Keratinocyte (primary cell): ENCODE results near the gene CAPN14. TPM values are rescaled to one million over a fixed set of nuclear protein-coding genes. Genes with fewer than 3 reads are reported as not detected.

Experiments
- DNase-seq: peaks from one replicate; pipeline ENCODE4 v3.0.0-alpha.2; 2011; ENCODE audit warnings: low read depth, missing footprints, low spot score
- FAIRE-seq: peaks from 2 replicates; lab custom pipeline; 2011; peaks lifted over from hg19 to GRCh38; lab: Jason Lieb, UNC
- H2AFZ ChIP-seq: 2 replicates; pipeline ENCODE4 v1.6.0; 2012; ENCODE audit warnings: low read length, control low read depth, inconsistent platforms; ENCODE audit not compliant: control insufficient read depth
- H3K27ac ChIP-seq: 2 replicates; pipeline ENCODE4 v1.5.1; 2011; ENCODE audit warnings: low read length; ENCODE audit not compliant: control insufficient read depth, insufficient read depth
- H3K27me3 ChIP-seq: 3 replicates; pipeline ENCODE4 v1.6.0; 2011; ENCODE audit warnings: low read length; ENCODE audit not compliant: control insufficient read depth, insufficient read depth; ENCODE audit errors: extremely low read depth
- H3K36me3 ChIP-seq, 2 experiments: 2 replicates in 1 of 2; 3 replicates in 1 of 2; pipeline ENCODE4 v1.5.1; 2011; ENCODE audit warnings: low read length in 2 of 2, mild to moderate bottlenecking in 1 of 2; ENCODE audit not compliant: control insufficient read depth in 2 of 2, insufficient read depth in 2 of 2; ENCODE audit errors: extremely low read depth in 1 of 2
- H3K4me1 ChIP-seq: 3 replicates; pipeline ENCODE4 v1.5.1; 2011; ENCODE audit warnings: low read length; ENCODE audit not compliant: control insufficient read depth, insufficient read depth; ENCODE audit errors: extremely low read depth
- H3K4me2 ChIP-seq: 3 replicates; pipeline ENCODE4 v1.6.0; 2011; ENCODE audit warnings: low read depth, low read length; ENCODE audit not compliant: control insufficient read depth, insufficient read depth; ENCODE audit errors: extremely low read depth
- H3K4me3 ChIP-seq, 3 experiments: fragments of 200-600 bp in 1 of 3; sonication (generic) in 1 of 3; 2 replicates in 2 of 3; 3 replicates in 1 of 3; pipeline ENCODE4 v1.5.1; 2011 to 2016; ENCODE audit warnings: low read length in 3 of 3, mild to moderate bottlenecking in 3 of 3, control low read depth in 2 of 3, inconsistent platforms in 1 of 3, low read depth in 1 of 3, mixed read lengths in 1 of 3, mixed run types in 1 of 3, moderate library complexity in 1 of 3; ENCODE audit not compliant: control insufficient read depth in 2 of 3, insufficient read depth in 2 of 3; ENCODE audit errors: extremely low read depth in 1 of 3
- H3K79me2 ChIP-seq: 2 replicates; pipeline ENCODE4 v1.6.0; 2012; ENCODE audit warnings: low read length; ENCODE audit not compliant: control insufficient read depth, insufficient read depth
- H3K9ac ChIP-seq: 3 replicates; pipeline ENCODE4 v1.6.0; 2011; ENCODE audit warnings: low read length; ENCODE audit not compliant: control insufficient read depth, insufficient read depth; ENCODE audit errors: extremely low read depth
- H3K9me1 ChIP-seq: 3 replicates; pipeline ENCODE4 v1.6.0; 2011; ENCODE audit warnings: low read length; ENCODE audit not compliant: control insufficient read depth, insufficient read depth; ENCODE audit errors: extremely low read depth
- H3K9me3 ChIP-seq: 2 replicates; pipeline ENCODE4 v1.5.1; 2012; ENCODE audit warnings: low read depth, low read length; ENCODE audit not compliant: control insufficient read depth
- H4K20me1 ChIP-seq: 3 replicates; pipeline ENCODE4 v1.6.0; 2011; ENCODE audit warnings: low read length; ENCODE audit not compliant: control insufficient read depth, insufficient read depth; ENCODE audit errors: extremely low read depth
- EZH2 ChIP-seq: IDR thresholded peaks from one replicate; pipeline ENCODE4 v1.6.1; 2012; ENCODE audit warnings: inconsistent platforms, mild to moderate bottlenecking, low read length, moderate library complexity
- dilution Hi-C: fragments of 300-500 bp; cut with MboI; formaldehyde crosslinking; loops from one replicate; pipeline ENCODE4 v1.7.0; 2020; ENCODE audit warnings: low sequenced_read_pairs; ENCODE audit not compliant: extremely low pct_ligation_motif_present
- polyA plus RNA-seq, 5 experiments: library from polyadenylated mRNA; depleted of rRNA in 3 of 5; stranded (reverse) in 3 of 5; stranded (forward) in 1 of 5; unstranded in 1 of 5; fragments of >200 nt; gene quantifications; 1 replicate in 1 of 5; 2 replicates in 3 of 5; 3 replicates in 1 of 5; pipeline versions ENCODE4 v1.2.1 to v1.2.3, GENCODE V29; 2011 to 2012; ENCODE audit warnings: missing spikeins in 2 of 5, low read depth in 1 of 5, low replicate concordance in 1 of 5
- TF ChIP-seq, protein P1 (sequence below), 3 experiments: IDR thresholded peaks in 1 of 3; conservative IDR thresholded peaks in 1 of 3; optimal IDR thresholded peaks in 1 of 3; 2 replicates in 2 of 3; 3 replicates in 1 of 3; pipeline versions ENCODE3 to v1.5.1; 2011; ENCODE audit warnings: low read length in 3 of 3, mild to moderate bottlenecking in 3 of 3, moderate library complexity in 2 of 3, control low read depth in 1 of 3, inconsistent platforms in 1 of 3; ENCODE audit not compliant: insufficient read depth in 2 of 3; ENCODE audit errors: extremely low read depth in 1 of 3

The CAPN14 gene
- polyA plus RNA-seq, 1 donor (not counting 4 experiments of a cell fraction or from before 2014, with no cell fraction given), result 1.1 TPM

DNA sequence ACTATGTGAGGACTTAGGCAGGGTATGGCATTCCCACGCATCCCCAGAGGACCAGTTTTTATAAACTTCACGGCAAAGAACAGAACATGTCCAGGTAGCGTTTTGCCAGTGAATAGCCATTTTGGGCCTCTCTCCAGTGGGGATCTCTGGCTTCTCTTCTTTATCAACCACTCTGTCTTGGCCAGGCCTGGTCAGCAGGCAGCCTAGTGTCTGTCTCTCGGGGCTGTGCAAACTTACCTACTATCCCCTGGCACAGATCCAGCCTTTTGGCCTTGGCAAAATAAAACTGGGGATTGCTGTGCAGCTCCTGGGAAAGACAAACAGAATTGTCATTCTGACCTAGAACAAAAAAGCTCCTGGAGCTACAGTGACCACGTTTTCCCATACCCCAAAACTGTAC lies 14.5 kb downstream of the CAPN14 start:
- no peak for TF ChIP-seq EZH2
- TF ChIP-seq, protein P1, sequence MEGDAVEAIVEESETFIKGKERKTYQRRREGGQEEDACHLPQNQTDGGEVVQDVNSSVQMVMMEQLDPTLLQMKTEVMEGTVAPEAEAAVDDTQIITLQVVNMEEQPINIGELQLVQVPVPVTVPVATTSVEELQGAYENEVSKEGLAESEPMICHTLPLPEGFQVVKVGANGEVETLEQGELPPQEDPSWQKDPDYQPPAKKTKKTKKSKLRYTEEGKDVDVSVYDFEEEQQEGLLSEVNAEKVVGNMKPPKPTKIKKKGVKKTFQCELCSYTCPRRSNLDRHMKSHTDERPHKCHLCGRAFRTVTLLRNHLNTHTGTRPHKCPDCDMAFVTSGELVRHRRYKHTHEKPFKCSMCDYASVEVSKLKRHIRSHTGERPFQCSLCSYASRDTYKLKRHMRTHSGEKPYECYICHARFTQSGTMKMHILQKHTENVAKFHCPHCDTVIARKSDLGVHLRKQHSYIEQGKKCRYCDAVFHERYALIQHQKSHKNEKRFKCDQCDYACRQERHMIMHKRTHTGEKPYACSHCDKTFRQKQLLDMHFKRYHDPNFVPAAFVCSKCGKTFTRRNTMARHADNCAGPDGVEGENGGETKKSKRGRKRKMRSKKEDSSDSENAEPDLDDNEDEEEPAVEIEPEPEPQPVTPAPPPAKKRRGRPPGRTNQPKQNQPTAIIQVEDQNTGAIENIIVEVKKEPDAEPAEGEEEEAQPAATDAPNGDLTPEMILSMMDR (optimal IDR thresholded peaks at IDR 0.05 in 1 of 3, IDR thresholded peaks at IDR 0.05 in 1 of 3, conservative IDR thresholded peaks at IDR 0.05 in 1 of 3; ENCODE audit: extremely low read depth in 1 of 3, insufficient read depth in 2 of 3, low read length in 3 of 3), result no peak
- FAIRE-seq, result no peak
- Histone ChIP-seq H3K27ac (no peak overlapping the region), H3K9ac (no peak overlapping the region), H2AFZ (no peak overlapping the region), H3K27me3 (no peaks in the 10 kb centered on the region), H3K9me3 (no peaks in the 10 kb centered on the region), H3K4me2 (no peak overlapping the region), H3K4me3 (no peak overlapping the region), H3K9me1 (no peaks in the 10 kb centered on the region), H3K36me3 (no peaks in the 10 kb centered on the region), H3K79me2 (no peaks in the 10 kb centered on the region), H4K20me1 (no peaks in the 10 kb centered on the region), H3K4me1 (no peaks in the 10 kb centered on the region)
- dilution Hi-C loops, result no loop called here
- no peak for DNase-seq

DNA sequence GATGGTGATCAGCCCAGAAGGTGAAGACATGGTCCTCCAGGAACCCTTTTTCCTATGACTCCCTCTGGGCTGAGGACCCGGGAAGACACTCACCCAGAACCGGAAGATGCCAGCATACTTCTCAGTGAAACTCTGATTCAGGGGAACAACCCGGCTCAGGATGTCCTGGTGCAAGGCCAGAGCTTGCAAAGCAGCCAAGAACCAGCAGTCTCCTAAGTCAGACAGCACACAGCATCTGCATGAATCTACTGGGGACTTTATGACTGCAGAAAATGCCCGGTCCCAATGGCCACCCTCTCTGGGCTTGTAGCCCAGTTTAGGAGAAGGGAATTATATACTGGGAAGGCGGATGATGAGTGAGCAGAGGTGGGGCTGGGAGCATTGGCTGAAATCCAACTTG lies 15.3 kb downstream of the CAPN14 start:
- FAIRE-seq (no peak), DNase-seq (no peak)
- H3K27ac ChIP-seq, result no peak overlapping the region
- no peak overlapping the region for H3K9ac ChIP-seq
- H3K4me3 ChIP-seq, result no peak overlapping the region
- no peaks in the 10 kb centered on the region for H3K27me3 ChIP-seq
- no peaks in the 10 kb centered on the region for H3K79me2 ChIP-seq
- TF ChIP-seq, protein P1 (optimal IDR thresholded peaks at IDR 0.05 in 1 of 3, IDR thresholded peaks at IDR 0.05 in 1 of 3, conservative IDR thresholded peaks at IDR 0.05 in 1 of 3; ENCODE audit: extremely low read depth in 1 of 3, insufficient read depth in 2 of 3, low read length in 3 of 3), result no peak
- TF ChIP-seq EZH2, result no peak
- peaks cover 5% of the 10 kb centered on the region for H3K4me1 ChIP-seq
- no peaks in the 10 kb centered on the region for H3K9me1 ChIP-seq
- H3K9me3 ChIP-seq, result no peaks in the 10 kb centered on the region
- H4K20me1 ChIP-seq, result no peaks in the 10 kb centered on the region
- no peak overlapping the region for H2AFZ ChIP-seq
- dilution Hi-C loops, result no loop called here
- H3K36me3 ChIP-seq, result no peaks in the 10 kb centered on the region
- no peak overlapping the region for H3K4me2 ChIP-seq
